Measurements from ENCODE around the gene PIK3AP1.

PIK3AP1 gene

DNA sequence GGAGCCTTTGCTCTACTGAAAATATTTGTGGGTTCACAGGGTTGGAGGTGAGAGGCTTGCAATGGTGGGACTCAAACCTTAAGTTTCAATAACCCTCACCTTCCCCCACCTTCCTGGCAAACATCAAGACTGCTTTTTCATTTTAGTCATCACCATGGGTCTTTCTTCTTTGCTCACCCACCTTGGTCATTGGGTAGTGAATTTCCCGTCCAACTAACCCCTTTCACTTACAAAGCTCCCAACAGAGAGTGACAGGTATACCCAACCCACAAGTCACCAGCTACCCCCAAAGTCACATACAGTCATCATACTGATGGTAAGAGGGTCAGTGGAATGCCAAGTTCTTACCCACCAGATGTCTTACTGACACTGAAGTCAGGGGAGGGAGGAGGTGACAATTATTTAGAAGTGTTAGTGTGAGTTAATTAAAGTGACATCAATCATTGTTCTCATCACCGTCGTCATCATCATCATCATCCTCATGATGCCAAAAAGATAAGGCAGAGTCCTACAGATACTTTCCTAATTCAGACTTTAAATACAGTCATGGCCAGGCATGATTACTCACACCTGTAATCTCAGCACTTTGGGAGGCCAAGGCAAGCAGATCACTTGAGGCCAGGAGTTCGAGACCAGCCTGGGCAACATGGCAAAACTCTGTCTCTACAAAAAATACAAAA lies 49.0 kb downstream of the PIK3AP1 start:
- DNase-seq = no peak

DNA sequence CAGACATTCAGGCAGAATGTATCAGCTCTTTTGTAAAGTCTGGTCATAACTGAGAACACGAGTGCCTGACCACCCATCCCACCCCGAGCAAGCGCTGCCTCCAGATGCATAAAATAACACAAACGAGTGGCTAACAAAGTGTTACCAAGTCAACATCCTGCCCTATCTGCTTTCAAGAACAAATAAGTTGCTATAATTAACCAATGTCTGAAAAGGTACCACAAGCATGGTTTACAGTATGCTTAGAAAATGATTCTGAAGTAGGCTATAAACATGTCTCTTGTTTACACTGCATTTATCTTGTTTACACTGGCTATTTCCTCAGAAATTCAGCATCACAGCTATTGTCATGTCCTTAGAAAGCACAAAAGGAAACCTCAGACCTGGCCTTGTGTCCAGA lies 49.5 kb downstream of the PIK3AP1 start:
- no peak for DNase-seq

DNA sequence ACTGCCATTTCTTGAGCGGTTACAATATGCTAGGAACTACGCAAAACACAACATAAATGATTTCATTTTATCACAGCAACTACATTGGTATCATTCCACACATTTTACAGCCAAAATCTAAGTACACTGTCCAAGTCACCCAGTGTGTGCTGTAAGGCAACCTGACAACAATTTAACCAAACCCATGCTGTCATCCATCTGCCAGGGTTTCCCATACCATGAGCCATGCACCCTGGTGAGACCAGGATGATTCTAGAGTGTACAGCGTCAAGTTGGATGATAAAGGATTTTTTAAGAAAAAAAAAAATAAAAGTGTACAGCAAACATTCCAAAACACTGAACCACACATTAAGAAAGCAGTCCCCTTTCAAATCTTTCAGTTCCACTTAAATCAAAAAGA lies 52.9 kb downstream of the PIK3AP1 start:
- DNase-seq = peak in 1 of 14 donors; percentile 24

DNA sequence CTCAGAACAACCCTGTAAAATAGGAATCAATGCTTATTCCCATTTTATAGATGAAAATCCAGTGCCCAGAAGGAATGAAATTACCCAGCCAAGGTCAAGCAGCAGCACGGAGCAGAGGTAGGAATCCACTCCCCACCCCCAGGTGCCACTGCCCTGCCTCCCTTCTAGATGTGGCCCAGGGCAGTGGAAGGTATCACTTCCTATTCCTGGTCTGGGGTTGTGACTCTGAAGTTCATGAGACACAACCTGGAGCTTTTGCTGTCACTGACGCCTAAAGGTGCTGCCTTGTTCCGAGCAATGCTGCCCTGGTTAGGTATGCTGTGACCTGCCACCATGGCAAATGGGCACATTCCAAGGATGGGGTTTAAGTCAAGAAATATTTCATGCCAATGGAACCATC lies 53.6 kb downstream of the PIK3AP1 start:
- DNase-seq = no peak

DNA sequence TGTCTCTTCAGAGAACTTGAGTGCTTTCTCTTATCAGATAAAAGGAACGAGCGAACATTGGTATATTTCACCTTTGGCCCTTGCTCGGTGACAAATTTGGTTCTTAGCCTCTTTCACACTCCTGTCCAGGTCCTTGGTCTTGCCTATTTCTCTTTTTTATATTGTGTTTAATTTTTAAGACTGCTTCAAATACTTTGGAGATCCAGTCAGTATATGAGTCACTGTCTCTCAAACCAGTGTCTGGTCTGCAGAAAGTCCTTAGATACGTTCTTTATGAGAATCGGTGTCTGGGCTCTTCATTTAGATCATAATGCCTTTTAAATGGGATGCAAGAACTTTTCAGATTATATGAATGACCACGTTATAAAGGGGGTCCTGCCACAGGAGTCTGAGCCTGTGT lies 55.0 kb downstream of the PIK3AP1 start:
- DNase-seq = no peak

DNA sequence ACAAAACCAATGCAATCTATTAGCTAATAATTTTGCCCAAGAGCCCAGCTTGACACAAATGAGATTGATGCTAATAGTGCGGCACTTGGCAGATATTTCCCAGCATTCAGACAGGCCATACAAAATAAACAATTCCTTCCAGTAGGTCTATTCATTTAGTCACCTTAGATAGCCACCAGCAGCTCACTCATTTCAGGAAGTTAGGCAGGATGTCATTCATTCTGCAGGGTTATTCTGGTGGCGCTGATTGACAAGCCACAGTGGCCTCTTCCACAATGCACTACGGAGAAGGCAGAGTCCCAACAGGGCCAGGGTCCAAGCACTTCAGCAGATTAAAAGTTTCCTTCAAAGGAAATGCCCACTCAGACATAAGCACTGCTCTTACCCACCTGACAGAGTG lies 55.8 kb downstream of the PIK3AP1 start:
- no peak for DNase-seq

DNA sequence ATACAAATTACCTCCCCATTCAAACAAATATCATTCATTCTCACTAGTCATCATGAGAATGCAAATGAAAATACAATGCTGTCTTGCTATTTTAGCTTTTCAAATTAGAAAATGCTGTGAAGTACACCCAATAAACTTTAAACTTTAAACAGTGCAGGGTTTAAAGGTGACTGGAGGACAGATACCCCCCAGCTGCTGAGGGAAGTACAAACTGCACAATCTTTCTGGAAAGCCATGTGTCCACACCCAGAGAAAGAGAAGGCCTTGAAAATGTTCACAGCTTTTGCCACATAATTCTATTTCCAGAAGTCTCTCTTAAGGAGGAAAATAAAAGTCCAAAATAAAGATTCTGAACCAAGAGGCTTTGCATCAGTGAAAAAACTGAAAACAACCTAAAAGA lies 56.5 kb downstream of the PIK3AP1 start:
- DNase-seq = no peak

DNA sequence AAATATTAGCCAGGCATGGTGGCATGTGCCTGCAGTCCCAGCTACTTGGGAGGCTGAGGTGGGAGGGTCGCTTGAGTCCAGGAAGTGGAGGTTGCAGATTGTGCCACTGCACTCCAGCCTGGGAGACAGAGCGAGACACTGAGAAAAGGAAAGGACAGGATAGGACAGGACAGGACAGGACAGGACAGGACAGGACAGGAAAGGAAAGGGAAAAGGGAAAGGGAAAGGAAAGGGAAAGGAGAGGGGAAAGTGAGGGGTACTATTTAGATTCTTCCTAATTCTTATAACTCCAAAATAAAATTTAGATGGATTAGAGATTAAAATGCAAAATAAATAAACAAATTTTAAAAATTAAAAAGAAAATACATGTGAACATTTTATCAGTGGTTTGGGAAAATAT lies 58.7 kb downstream of the PIK3AP1 start:
- DNase-seq = no peak

DNA sequence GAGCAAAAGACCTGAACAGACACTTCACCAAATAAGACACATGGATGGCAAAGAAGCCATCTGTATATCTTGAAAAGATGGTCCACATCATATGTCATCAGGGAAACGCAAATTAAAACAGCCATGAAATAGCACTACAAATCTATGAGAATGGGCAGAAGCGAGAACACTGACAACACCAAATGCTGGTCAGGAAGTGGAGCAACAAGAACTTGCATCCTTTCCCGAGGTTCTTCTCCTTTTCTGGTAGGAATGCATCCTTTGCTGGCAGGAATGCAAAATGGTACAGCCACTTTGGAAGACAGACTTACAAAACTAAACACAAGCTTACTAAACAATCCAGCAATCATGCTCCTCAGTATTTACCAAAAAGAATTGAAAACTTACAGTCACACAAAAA lies 60.0 kb downstream of the PIK3AP1 start:
- DNase-seq = no peak

DNA sequence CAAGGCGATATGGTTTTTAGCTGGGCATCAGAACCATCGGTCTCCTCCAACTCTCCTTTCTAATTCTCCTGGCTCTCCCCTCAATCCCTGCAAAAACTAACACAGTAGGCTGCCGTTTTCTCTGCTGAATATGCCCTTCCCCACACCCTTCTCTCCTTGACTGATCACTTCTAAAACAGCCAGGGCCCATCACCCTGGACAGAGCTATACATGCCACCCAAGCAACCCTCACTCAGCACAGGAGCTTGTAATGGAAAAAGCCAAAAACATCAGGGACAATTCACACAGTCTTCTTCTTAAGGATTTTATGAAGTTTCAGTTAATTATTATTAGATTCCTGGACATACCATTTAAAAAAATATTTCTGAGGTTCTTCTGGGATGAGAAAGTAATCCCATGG lies 61.5 kb downstream of the PIK3AP1 start:
- no peak for DNase-seq

DNA sequence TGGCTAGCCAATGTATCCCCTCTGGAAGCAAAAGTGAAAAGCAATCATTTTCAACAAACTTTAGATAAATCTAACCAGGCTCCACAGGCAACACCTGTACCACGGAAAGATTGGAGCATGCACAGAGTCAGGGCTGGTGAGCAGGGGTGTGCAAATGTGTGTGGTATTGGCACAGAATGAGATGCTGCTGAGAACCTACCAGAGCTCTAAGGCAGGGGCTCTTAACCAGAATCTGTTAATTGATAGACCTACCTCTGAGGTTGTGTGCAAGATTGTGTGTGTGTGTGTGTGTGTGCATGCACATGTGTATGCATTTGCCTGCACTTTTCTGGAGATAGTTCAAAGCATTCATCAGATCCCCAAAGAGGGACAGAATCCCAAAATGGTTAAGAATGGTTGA lies 62.9 kb downstream of the PIK3AP1 start:
- DNase-seq = no peak

DNA sequence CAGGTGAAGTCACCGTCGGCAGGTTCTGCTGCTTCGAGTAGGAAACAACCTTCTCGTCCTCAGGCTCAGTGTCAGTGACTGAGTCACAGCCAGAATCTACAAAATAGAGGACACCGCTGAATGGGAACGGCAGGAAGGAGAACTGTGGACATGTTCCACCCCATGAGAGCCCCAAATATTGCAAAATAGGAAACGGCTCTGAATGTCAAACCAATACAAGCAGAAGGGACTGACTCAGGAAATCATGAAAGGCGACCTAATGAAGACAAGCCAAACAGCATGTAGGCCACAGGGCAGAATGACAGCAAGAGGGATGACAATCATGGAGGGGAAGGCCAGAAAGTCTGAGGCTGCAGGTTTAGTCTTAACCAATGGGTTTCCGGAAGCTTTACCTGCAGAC lies 63.5 kb downstream of the PIK3AP1 start:
- DNase-seq = peak in 1 of 14 donors; percentile 19

DNA sequence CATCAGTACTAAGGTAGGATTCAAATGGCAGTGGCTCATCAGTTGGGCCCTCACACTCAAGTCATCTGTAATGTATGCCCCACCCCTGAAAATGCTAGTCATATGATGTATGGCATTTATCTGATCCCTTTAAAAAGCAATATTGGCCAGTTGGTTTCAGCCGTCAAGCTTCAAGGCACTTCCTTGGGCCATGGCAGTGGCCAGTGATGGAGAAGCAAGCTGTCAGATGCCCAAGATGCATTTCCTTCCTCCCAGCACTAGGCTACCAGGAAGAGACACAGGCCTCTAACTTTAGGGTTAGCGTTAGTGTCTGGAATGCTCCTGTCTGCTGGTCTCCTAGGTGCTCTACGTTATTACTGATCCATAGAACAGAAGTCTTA lies 64.1 kb downstream of the PIK3AP1 start:
- no peak for DNase-seq

DNA sequence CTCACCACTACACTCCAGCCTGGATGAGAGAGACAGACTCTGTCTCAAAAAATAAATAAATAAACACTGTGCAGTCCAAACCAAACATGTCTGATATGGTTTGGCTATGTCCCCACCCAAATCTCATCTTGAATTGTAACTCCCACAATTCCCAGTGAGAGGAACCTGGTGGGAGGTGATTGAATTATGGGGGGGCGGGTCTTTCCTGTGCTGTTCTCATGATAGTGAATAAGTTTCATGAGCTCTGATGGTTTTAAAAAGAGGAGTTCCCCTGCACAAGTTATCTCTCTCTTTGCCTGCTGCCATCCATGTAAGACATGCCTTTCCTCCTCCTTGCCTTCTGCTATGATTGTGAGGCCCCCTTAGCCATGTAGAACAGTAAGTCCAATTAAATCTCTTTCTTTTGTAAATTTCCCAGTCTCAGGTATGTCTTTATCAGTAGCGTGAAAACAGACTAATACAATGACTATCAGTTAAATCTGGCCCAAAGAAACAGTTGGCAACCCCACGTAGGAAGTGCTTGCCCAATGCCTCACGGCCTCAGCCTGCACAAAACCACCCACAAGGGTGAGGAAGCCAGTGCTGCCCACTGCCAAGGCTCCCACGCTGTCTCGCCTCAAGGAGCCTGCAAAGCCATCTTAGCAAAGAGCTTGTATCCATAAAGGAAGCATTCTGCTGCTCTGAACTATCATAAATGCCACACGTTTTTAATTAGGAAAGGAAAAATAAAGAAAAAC lies 64.7 kb downstream of the PIK3AP1 start:
- DNase-seq = no peak

DNA sequence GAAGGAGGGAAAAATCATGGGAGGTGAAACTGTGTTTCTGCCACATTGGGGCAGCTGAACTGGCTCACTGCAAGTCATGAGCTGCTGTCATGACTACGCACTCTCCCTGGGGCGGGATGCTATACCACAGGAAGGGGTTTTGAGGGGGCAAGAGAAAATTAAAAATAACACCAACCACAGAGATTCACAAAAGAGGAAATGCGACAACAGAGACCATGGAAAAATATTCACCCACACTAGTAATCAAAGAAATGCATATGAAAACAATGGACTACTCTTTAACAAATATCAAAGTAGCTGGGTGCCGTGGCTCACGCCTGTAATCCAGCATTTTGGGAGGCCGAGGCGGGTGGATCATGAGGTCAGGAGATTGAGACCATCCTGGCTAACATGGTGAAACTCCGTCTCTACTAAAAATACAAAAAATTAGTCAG lies 68.3 kb downstream of the PIK3AP1 start:
- DNase-seq = peak in 1 of 14 donors; percentile 15

DNA sequence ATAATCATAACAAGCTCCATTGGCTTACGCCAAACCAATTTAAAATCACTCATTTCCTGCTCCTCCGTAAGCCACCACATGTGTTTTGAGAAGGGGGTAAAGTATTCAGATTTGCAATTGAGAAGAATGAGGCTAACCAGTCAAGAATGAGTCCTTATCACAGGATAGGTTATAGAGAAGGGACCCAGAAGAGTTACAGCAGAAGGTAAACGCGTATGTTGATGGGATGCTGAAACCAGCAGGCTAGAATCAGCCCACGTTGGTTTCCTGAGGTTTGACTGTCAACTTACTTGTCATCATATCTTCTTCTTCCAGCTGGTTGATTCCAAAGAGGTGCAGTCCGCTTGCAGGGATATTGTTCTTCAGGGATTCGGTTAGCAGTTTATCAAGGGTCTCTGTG lies 69.4 kb downstream of the PIK3AP1 start:
- DNase-seq = no peak

DNA sequence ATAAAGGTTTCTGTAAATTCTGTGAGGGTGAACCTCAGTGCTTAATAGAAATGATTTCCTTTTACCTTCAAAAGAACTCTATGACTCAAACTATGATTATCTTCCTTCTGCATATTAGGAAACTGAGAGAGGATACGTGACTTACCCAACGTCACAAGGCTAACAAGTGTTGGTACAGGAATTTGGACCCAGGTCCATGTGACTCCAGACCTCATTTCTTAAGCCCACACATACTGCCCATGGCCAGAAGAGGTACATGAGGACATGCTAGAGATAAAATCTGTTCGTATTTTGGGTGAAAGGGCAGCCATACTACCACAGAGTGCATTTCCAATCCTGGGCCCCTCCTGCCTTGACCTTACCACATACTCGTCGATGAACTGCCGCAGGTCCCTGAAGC lies 72.0 kb downstream of the PIK3AP1 start:
- no peak for DNase-seq

DNA sequence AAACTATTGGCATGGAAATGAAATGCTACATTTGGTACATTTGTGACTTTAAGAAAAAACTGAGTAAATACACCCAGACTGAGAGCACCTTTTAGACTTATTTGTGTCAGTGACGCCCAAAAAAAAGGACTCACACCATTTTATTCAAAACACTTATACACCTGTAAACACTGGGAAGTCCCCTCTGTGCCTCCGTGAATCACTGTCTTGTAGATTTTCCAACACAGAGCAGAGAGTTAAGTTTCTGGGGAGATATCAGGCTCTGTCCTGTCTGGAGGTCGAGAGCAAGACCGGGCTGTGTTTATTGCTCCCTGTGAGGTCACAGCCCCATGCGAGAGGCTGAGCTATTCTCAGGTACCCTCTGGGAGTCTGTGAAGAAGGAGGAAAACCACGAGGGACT lies 72.8 kb downstream of the PIK3AP1 start:
- no peak for DNase-seq

DNA sequence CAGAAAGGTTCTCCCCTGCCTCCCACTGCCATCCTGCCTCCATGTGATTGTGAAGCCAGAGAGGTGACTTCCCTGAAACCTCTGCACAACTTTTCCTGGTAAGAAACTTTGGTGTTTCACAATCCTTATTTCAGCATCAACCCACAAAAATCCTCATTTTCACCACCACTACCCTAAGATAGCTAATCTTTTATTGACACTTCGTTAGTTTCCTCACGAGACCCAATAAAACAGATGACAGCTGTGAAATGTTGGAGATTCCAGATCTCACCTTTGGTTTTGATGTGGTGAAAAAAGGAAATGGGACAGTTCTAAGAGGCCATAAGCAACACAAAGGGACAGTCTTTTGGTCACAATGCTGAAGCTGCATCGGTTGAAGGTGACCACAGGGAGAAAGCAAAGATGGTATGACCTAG lies 73.6 kb downstream of the PIK3AP1 start:
- DNase-seq = no peak

DNA sequence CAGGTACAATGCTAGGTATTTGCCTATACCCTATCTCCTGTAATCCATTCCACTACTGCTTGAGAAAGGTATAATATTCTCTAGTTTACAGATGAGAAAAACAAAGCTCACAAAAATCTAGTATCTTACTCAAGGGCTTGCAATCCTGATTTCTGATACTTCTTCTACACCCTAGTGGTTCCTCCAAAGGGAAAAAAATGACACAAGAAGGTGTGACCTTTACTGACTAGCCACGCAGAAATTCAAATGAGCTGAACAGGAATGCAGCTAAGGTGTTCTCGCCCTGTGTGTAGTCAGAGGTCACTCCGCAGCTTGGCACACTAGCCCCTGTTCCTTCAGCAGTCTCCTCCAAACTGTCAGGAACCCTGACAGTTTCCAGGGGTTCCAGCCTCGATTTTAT lies 74.0 kb downstream of the PIK3AP1 start:
- DNase-seq = no peak

DNA sequence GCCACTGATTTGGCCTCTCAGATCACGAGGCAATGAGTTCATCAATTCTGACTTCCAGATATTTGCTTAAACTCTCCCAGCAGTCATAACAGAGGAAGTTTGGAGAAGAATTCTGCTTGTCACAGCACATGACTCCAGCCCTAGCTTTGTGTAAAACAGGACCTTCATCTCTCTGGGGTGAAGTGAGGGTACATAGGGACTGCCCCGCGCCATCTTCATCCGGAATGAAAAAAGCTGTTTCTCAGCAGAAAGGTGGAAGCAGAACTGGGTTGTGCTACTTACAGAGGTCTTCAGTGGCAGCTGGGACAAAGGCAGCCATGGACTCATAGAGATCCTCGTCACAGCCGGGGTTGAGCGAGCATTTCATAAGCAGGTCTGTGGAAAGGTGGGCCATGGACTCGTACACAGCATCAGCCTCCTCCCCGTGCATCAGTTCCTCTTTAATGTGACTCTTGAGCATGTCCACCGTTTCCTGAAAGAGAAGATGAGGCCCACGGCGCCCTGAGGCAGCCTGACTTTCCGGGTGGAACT lies 75.1 kb downstream of the PIK3AP1 start:
- peak in 2 of 14 donors; percentile 21 to 34 for DNase-seq

DNA sequence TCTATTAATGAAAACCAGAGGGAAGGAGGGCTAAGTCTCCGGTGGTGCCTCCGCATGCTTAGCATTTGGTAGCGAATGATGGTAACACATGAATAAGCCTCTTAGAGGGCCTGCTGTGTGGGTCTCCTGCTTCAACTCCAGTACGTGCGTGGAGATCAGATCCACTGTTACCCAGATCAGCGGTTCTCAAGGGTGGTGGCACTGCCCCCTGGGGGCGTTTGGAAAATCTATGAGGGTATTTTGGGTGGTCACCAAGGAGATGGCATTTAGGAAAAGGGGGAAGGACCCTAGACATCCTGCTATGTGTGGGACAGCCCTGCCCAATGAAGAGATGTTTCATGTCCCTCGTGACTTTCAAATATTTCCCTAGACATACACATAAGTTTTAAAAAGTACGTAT lies 76.4 kb downstream of the PIK3AP1 start:
- no peak for DNase-seq

DNA sequence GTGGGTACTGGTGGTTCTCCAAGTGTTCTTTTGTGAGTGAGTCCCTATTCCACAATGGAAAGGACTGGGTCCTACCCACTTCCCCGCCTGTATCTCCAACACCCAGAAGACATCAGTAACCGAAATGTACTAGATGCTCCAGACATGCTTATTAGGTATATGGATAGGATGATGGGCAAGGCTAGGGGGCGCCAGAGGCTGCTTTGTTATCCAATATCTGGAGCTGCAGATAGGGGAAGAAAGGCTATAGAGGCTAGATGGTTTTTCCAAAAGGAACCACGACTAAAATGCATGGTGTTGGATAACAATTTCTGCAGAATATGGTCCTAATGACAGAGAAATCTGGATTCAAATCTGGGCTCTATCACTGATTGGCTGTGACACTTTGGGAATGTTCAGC lies 77.3 kb downstream of the PIK3AP1 start:
- peak in 7 of 14 donors; percentile 7 to 57 (median 15) for DNase-seq

DNA sequence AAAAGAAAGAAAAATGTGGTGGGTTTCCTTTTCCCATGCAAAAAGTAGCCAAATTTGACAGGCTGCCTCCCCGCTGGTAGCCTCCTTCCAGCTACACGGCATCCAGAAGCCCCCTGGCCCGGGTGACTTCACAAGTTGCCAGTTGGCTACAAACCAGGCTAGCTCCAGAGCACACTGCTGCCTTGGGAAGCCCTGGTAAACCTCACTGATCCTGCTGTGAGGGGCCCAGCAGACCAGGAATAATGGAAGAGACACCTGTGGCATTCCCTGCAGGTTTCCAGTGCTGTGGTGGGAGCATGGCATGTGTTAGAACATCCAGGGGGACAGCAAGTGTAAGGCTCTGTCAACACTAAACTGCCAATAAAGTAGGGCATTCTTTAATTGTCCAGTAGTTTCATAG lies 77.8 kb downstream of the PIK3AP1 start:
- DNase-seq = no peak
